OCI-LY3 (cell line): ENCODE results near the gene KIF18A.

Experiments used
- H2AFZ ChIP-seq: fragments of 200-600, 300-600 bp; shearing (Covaris generic); 2 replicates; pipeline ENCODE4 v1.6.0; 2014; ENCODE audit warnings: antibody characterized with exemption, low read depth, low read length
- H3K27ac ChIP-seq: fragments of 200-600, 300-600 bp; sonication (generic); 2 replicates; pipeline ENCODE4 v1.5.1; 2014; ENCODE audit warnings: mild to moderate bottlenecking, low read length, moderate library complexity, mixed read lengths
- H3K27me3 ChIP-seq: fragments of 200-600, 300-600 bp; sonication (generic); 2 replicates; pipeline ENCODE4 v1.6.1; 2014; ENCODE audit warnings: low read depth, low read length, mixed read lengths
- H3K36me3 ChIP-seq: fragments of 200-600, 300-600 bp; sonication (generic); replicated peaks from 2 replicates; pipeline ENCODE3; 2014; ENCODE audit warnings: low read depth, low read length, mixed read lengths
- H3K4me1 ChIP-seq: fragments of 300-600, 200-600 bp; sonication (generic); 2 replicates; pipeline ENCODE4 v1.6.1; 2014; ENCODE audit warnings: low read length, mixed read lengths
- H3K4me2 ChIP-seq: fragments of 200-600, 300-600 bp; sonication (generic); 2 replicates; pipeline ENCODE4 v1.6.1; 2014; ENCODE audit warnings: low read length, mixed read lengths
- H3K4me3 ChIP-seq: fragments of 300-600, 200-600 bp; sonication (generic); 2 replicates; pipeline ENCODE4 v1.5.1; 2014; ENCODE audit warnings: antibody characterized with exemption, mild to moderate bottlenecking, low read length, moderate library complexity
- H3K79me2 ChIP-seq: fragments of 300-600, 200-600 bp; shearing (Covaris generic); 2 replicates; pipeline ENCODE4 v1.6.1; 2014; ENCODE audit warnings: mild to moderate bottlenecking, low read length, mixed read lengths
- H3K9ac ChIP-seq: fragments of 300-600, 200-600 bp; shearing (Covaris generic); 2 replicates; pipeline ENCODE4 v1.6.0; 2014; ENCODE audit warnings: mild to moderate bottlenecking, low read length, moderate library complexity
- H3K9me3 ChIP-seq: fragments of 200-600, 300-600 bp; shearing (Covaris generic); 2 replicates; pipeline ENCODE4 v1.6.1; 2014; ENCODE audit warnings: low read length, mixed read lengths; ENCODE audit not compliant: insufficient read depth
- H4K20me1 ChIP-seq: fragments of 200-600, 300-600 bp; sonication (generic); 2 replicates; pipeline ENCODE4 v1.6.1; 2016; ENCODE audit warnings: low read length, mixed read lengths; ENCODE audit not compliant: insufficient read depth
- EZH2phosphoT487 ChIP-seq: fragments of 200-600 bp; shearing (Covaris generic); IDR thresholded peaks from 2 replicates; pipeline ENCODE4 v1.6.1; 2018; ENCODE audit warnings: antibody characterized with exemption, mixed run types, low read depth
- TF ChIP-seq, protein P1 (sequence below): fragments of 200-600, 300-600 bp; sonication (generic); IDR thresholded peaks from 2 replicates; pipeline ENCODE4 v1.5.1; 2014; ENCODE audit warnings: antibody characterized with exemption, low read length, low read depth

KIF18A gene

DNA sequence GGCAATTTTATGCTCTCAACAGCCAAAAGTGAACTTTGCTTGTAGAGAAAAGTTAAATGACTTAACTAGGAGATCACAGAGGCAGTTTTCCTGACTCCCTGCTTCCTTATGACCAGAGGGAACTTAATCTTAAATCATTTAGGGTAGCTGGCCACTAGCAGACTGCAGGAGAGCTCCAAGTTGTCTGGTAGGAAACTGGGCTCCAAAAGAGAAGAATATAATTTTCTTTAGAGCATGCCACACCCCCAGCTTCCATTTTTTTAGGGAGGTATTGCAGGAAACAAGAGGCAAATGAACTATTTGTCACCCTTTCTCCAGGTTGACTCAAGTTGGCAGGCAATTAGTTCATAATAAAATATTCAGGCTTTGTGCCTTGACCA, 2.9 kb upstream of the KIF18A start:
- no peaks in the 10 kb centered on the region for H3K27me3 ChIP-seq
- H3K79me2 ChIP-seq: peaks cover 66% of the 10 kb centered on the region
- H2AFZ ChIP-seq: peak overlapping the region; percentile 89
- H3K4me2 ChIP-seq: peak overlapping the region; percentile 86
- 0 out of 2 replicates have a peak, but pooled peaks cover 3% of the 10 kb centered on the region for H4K20me1 ChIP-seq
- peak overlapping the region; percentile 85 for H3K4me3 ChIP-seq
- H3K9me3 ChIP-seq: no peaks in the 10 kb centered on the region
- no peaks in the 10 kb centered on the region for H3K36me3 ChIP-seq
- peaks cover 31% of the 10 kb centered on the region for H3K4me1 ChIP-seq
- TF ChIP-seq, protein P1, sequence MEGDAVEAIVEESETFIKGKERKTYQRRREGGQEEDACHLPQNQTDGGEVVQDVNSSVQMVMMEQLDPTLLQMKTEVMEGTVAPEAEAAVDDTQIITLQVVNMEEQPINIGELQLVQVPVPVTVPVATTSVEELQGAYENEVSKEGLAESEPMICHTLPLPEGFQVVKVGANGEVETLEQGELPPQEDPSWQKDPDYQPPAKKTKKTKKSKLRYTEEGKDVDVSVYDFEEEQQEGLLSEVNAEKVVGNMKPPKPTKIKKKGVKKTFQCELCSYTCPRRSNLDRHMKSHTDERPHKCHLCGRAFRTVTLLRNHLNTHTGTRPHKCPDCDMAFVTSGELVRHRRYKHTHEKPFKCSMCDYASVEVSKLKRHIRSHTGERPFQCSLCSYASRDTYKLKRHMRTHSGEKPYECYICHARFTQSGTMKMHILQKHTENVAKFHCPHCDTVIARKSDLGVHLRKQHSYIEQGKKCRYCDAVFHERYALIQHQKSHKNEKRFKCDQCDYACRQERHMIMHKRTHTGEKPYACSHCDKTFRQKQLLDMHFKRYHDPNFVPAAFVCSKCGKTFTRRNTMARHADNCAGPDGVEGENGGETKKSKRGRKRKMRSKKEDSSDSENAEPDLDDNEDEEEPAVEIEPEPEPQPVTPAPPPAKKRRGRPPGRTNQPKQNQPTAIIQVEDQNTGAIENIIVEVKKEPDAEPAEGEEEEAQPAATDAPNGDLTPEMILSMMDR: no peak
- no peak for TF ChIP-seq EZH2phosphoT487
- H3K27ac ChIP-seq: peak overlapping the region; percentile 44; the same call in 1 of the 2 replicates
- H3K9ac ChIP-seq: peak overlapping the region; percentile 90

DNA sequence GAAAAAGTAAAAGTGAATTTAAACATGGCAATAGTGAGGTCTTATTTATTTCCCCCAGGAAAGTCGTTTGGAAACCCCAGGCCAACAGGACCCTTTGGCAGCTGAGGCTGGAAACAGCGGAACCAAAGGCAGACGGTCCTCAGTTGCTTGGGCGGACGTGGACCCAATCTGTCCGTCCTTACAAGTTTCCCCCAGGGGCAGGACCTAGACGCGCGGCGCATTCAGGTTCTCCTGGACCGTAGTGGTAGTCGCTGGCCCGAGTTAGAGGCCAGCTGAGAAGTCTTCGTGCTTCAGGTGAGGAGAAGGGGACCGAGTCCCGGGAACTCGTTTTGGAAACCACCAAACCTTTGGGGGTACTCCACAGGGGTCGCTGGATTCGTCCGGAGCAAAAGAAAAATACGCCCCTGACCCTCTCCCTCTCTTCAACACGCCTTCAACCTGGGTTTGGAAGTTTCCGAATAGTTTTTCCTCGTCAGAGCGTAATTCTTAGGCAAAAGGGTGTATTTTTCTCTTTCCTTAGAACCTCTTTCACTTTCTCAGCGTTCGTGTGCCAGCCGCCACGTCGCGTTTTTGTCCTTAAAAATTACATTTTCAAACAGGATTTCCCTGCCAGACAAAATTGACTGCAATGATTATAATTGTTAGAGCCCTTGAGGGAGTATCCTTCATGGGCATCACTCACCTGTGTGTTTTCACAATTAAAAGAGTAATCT, 2.3 kb upstream of the KIF18A start:
- peaks cover 72% of the 10 kb centered on the region for H3K79me2 ChIP-seq
- peak overlapping the region; percentile 86 for H3K4me2 ChIP-seq
- peaks cover 35% of the 10 kb centered on the region for H3K4me1 ChIP-seq
- H3K9ac ChIP-seq: peak overlapping the region; percentile 90
- H2AFZ ChIP-seq: peak overlapping the region; percentile 89
- TF ChIP-seq EZH2phosphoT487: no peak
- TF ChIP-seq, protein P1: no peak
- H3K27me3 ChIP-seq: no peaks in the 10 kb centered on the region
- H3K27ac ChIP-seq: peak overlapping the region; percentile 44
- H3K36me3 ChIP-seq: no peaks in the 10 kb centered on the region
- H3K4me3 ChIP-seq: peak overlapping the region; percentile 85
- H3K9me3 ChIP-seq: no peaks in the 10 kb centered on the region
- H4K20me1 ChIP-seq: 0 out of 2 replicates have a peak, but pooled peaks cover 3% of the 10 kb centered on the region

DNA sequence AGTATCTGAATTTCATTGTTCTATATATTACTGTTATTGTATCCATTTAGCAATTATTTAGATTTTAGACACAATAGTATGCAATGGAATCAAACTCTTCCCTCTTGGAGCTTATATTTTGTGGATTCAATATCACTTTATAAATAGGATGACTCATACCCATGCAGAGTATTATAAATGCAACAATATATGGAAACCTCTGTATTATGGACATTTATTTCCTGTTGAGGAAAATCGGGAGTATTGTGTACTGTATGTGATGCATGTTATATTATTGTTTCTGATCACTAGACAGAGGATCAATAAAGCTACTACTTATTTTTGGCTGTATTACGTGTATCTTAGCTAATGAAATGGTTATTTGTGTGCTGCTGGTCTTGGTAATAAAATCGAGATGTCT, 1.0 kb upstream of the KIF18A start:
- no peak overlapping the region for H2AFZ ChIP-seq
- H3K36me3 ChIP-seq: no peaks in the 10 kb centered on the region
- TF ChIP-seq, protein P1: no peak
- TF ChIP-seq EZH2phosphoT487: no peak
- H3K4me3 ChIP-seq: peak overlapping the region; percentile 85
- no peak overlapping the region for H3K27ac ChIP-seq
- peaks cover 35% of the 10 kb centered on the region for H3K4me1 ChIP-seq
- H4K20me1 ChIP-seq: 0 out of 2 replicates have a peak, but pooled peaks cover 3% of the 10 kb centered on the region
- no peaks in the 10 kb centered on the region for H3K9me3 ChIP-seq
- H3K4me2 ChIP-seq: peak overlapping the region; percentile 86
- peak overlapping the region; percentile 90 for H3K9ac ChIP-seq
- H3K79me2 ChIP-seq: peaks cover 84% of the 10 kb centered on the region
- no peaks in the 10 kb centered on the region for H3K27me3 ChIP-seq

DNA sequence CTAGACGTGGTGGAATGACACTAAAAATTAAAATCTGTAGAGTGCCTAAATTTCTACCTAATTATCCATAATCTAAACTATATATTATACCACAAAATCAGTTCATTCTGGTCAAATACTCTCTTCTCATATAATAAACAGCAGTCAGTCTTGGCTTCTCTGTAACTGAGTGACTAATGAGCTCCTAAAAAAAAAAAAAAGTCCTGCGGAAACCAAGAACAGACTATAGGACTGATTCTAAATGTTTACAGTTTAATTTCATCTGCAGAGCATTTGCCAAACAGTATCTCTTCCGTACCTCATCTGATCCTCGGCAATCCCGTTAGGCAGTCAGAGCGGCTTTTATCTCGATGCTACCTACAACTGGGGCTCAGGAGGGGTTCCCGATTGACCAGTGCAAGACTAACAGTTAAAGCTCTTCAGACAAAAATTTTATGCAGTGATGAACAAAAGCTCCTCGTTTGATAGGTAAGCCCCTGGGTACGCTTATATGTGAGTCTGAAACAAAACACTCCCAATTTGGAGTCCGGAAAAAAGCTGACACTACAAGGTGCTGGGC, 686 bp downstream of the KIF18A start:
- peaks cover 35% of the 10 kb centered on the region for H3K4me1 ChIP-seq
- TF ChIP-seq, protein P1: no peak
- TF ChIP-seq EZH2phosphoT487: no peak
- H3K27ac ChIP-seq: peak overlapping the region; percentile 78
- peak overlapping the region; percentile 90 for H3K4me2 ChIP-seq
- peak overlapping the region; percentile 82; the same call in 1 of the 2 replicates for H2AFZ ChIP-seq
- no peaks in the 10 kb centered on the region for H3K27me3 ChIP-seq
- H3K9me3 ChIP-seq: no peaks in the 10 kb centered on the region
- peak overlapping the region; percentile 89 for H3K9ac ChIP-seq
- peaks cover 96% of the 10 kb centered on the region for H3K79me2 ChIP-seq
- no peaks in the 10 kb centered on the region for H4K20me1 ChIP-seq
- H3K36me3 ChIP-seq: no peaks in the 10 kb centered on the region
- H3K4me3 ChIP-seq: peak overlapping the region; percentile 85
